H9 (cell line): ENCODE data around the gene EIF3A. TPM values are rescaled to one million over a fixed set of nuclear protein-coding genes. Genes with fewer than 3 reads are reported as not detected.

Source experiments
- DNase-seq: peaks from one replicate; pipeline ENCODE4 v3.0.0-alpha.2; 2017
- H2AFZ ChIP-seq: one replicate; pipeline ENCODE4 v1.6.1; 2013; ENCODE audit warnings: mild to moderate bottlenecking, low read length, control low read depth, moderate library complexity
- H2AK5ac ChIP-seq: 2 replicates; pipeline ENCODE4 v1.6.1; 2013; ENCODE audit warnings: low read length, control low read depth, mixed read lengths; ENCODE audit not compliant: insufficient read length
- H2BK120ac ChIP-seq: one replicate; pipeline ENCODE4 v1.6.1; 2013; ENCODE audit warnings: low read depth, mild to moderate bottlenecking, low read length, control low read depth, inconsistent platforms; ENCODE audit not compliant: poor library complexity, severe bottlenecking
- H2BK12ac ChIP-seq: 2 replicates; pipeline ENCODE4 v1.6.1; 2013; ENCODE audit warnings: low read length, control low read depth, mixed read lengths, low read depth; ENCODE audit not compliant: insufficient read length
- H2BK15ac ChIP-seq: 2 replicates; pipeline ENCODE4 v1.6.1; 2013; ENCODE audit warnings: low read depth, low read length, control low read depth
- H2BK20ac ChIP-seq: one replicate; pipeline ENCODE4 v1.6.1; 2013; ENCODE audit warnings: low read depth, mild to moderate bottlenecking, low read length, control low read depth, inconsistent platforms; ENCODE audit not compliant: poor library complexity, severe bottlenecking
- H2BK5ac ChIP-seq: 2 replicates; pipeline ENCODE4 v1.6.1; 2013; ENCODE audit warnings: low read length, control low read depth, mixed read lengths; ENCODE audit not compliant: insufficient read length
- H3K14ac ChIP-seq: 2 replicates; pipeline ENCODE4 v1.6.1; 2013; ENCODE audit warnings: low read length, control low read depth; ENCODE audit not compliant: insufficient read depth
- H3K18ac ChIP-seq: 2 replicates; pipeline ENCODE4 v1.6.1; 2013; ENCODE audit warnings: low read depth, mild to moderate bottlenecking, mixed read lengths, low read length, control low read depth; ENCODE audit not compliant: insufficient read length
- H3K23ac ChIP-seq: 2 replicates; pipeline ENCODE4 v1.6.1; 2013; ENCODE audit warnings: low read length, control low read depth, mixed read lengths, low read depth; ENCODE audit not compliant: insufficient read length
- H3K23me2 ChIP-seq: 2 replicates; pipeline ENCODE4 v1.6.1; 2013; ENCODE audit warnings: low read depth, mild to moderate bottlenecking, mixed read lengths, low read length, control low read depth; ENCODE audit not compliant: insufficient read length, poor library complexity, severe bottlenecking
- H3K27ac ChIP-seq: 2 replicates; pipeline ENCODE4 v1.5.1; 2013; ENCODE audit warnings: low read length, control low read depth, mixed read lengths, low read depth; ENCODE audit not compliant: insufficient read length
- H3K27me3 ChIP-seq: 2 replicates; pipeline ENCODE4 v1.6.1; 2013; ENCODE audit warnings: low read length, control low read depth, inconsistent platforms; ENCODE audit not compliant: insufficient read depth
- H3K4ac ChIP-seq: 2 replicates; pipeline ENCODE4 v1.6.1; 2013; ENCODE audit warnings: low read depth, mild to moderate bottlenecking, control low read depth, inconsistent platforms, low read length, moderate library complexity
- H3K4me1 ChIP-seq: 2 replicates; pipeline ENCODE4 v1.6.1; 2013; ENCODE audit warnings: low read length, control low read depth, inconsistent platforms; ENCODE audit not compliant: insufficient read depth
- H3K4me2 ChIP-seq: 2 replicates; pipeline ENCODE4 v1.6.1; 2013; ENCODE audit warnings: low read length, control low read depth, mixed read lengths; ENCODE audit not compliant: insufficient read length, insufficient read depth
- H3K56ac ChIP-seq: 2 replicates; pipeline ENCODE4 v1.6.1; 2013; ENCODE audit warnings: low read depth, mild to moderate bottlenecking, mixed read lengths, low read length, control low read depth; ENCODE audit not compliant: insufficient read length
- H3K79me1 ChIP-seq: 2 replicates; pipeline ENCODE4 v1.6.1; 2013; ENCODE audit warnings: low read depth, mild to moderate bottlenecking, moderate library complexity, low read length, control low read depth, inconsistent platforms; ENCODE audit not compliant: insufficient read depth, poor library complexity, severe bottlenecking
- H3K79me2 ChIP-seq: 2 replicates; pipeline ENCODE4 v1.6.1; 2013; ENCODE audit warnings: low read length, control low read depth, inconsistent platforms; ENCODE audit not compliant: insufficient read depth
- H3K9ac ChIP-seq: 2 replicates; pipeline ENCODE4 v1.6.1; 2013; ENCODE audit warnings: low read length, control low read depth, mixed read lengths; ENCODE audit not compliant: insufficient read length; ENCODE audit errors: extremely low read depth
- H3K9me3 ChIP-seq: one replicate; pipeline ENCODE4 v1.6.1; 2013; ENCODE audit warnings: low read depth, low read length, inconsistent platforms; ENCODE audit not compliant: control insufficient read depth
- H3T11ph ChIP-seq: one replicate; pipeline ENCODE4 v1.6.1; 2013; ENCODE audit warnings: mild to moderate bottlenecking, low read length, control low read depth, inconsistent platforms
- H4K20me1 ChIP-seq: one replicate; pipeline ENCODE4 v1.6.1; 2013; ENCODE audit not compliant: control insufficient read depth, insufficient read length, insufficient read depth
- H4K5ac ChIP-seq: 2 replicates; pipeline ENCODE4 v1.6.1; 2013; ENCODE audit warnings: low read depth, mild to moderate bottlenecking, mixed read lengths, low read length, control low read depth; ENCODE audit not compliant: insufficient read length
- H4K8ac ChIP-seq: replicated peaks from 2 replicates; pipeline ENCODE4 v1.6.1; 2013; ENCODE audit warnings: low read length, control low read depth, mixed read lengths, low read depth; ENCODE audit not compliant: insufficient read length
- H4K91ac ChIP-seq: 2 replicates; pipeline ENCODE4 v1.6.1; 2013; ENCODE audit warnings: low read depth, mild to moderate bottlenecking, moderate library complexity, mixed read lengths, low read length, control low read depth; ENCODE audit not compliant: insufficient read length
- H3K27ac Mint-ChIP-seq, 3 experiments: 2 replicates in 2 of 3; 3 replicates in 1 of 3; pipeline ENCODE4 v1.8.0; 2020 to 2021; ENCODE audit warnings: mixed read lengths in 3 of 3, mild to moderate bottlenecking in 1 of 3, moderate library complexity in 1 of 3
- H3K27me3 Mint-ChIP-seq: 2 replicates; pipeline ENCODE4 v1.8.0; 2021; ENCODE audit warnings: low read depth, mild to moderate bottlenecking, moderate library complexity, mixed read lengths
- H3K36me3 Mint-ChIP-seq, 3 experiments: 2 replicates in 2 of 3; 3 replicates in 1 of 3; pipeline ENCODE4 v1.8.0; 2020 to 2021; ENCODE audit warnings: low read depth in 3 of 3, mixed read lengths in 3 of 3; ENCODE audit not compliant: insufficient read depth in 1 of 3
- H3K4me1 Mint-ChIP-seq, 2 experiments: 2 replicates each; pipeline ENCODE4 v1.8.0; 2020; ENCODE audit warnings: mixed read lengths in 2 of 2
- H3K4me3 Mint-ChIP-seq, 2 experiments: 2 replicates in 1 of 2; 3 replicates in 1 of 2; pipeline ENCODE4 v1.8.0; 2020 to 2021; ENCODE audit warnings: mild to moderate bottlenecking in 2 of 2, mixed read lengths in 2 of 2, moderate library complexity in 1 of 2
- H3K9me3 Mint-ChIP-seq, 2 experiments: 2 replicates in 1 of 2; 3 replicates in 1 of 2; pipeline ENCODE4 v1.8.0; 2020; ENCODE audit warnings: mild to moderate bottlenecking in 2 of 2, mixed read lengths in 2 of 2, moderate library complexity in 1 of 2
- CTCF ChIP-seq: fragments of 200-600 bp; sonication (generic); conservative IDR thresholded peaks from 3 replicates; pipeline ENCODE4 v1.8.0; 2021; ENCODE audit warnings: antibody characterized with exemption, mild to moderate bottlenecking
- WGBS: extraction: QIAGEN DNeasy Blood & Tissue Kit; methylation state at CpG from one replicate; pipeline ENCODE4 v1.1.7; 2013; ENCODE audit warnings: missing lambda C conversion rate, low lambda C conversion rate, mixed read lengths; ENCODE audit not compliant: insufficient read length; ENCODE audit errors: extremely low coverage; 5-methylcytosine and 5-hydroxymethylcytosine counted together
- total RNA-seq: library from RNA; stranded (reverse); gene quantifications from 2 replicates; pipeline ENCODE4 v1.2.1, GENCODE V29; 2021

EIF3A gene
- total RNA-seq, 1 experiment from 2014 or later: 206 TPM

- peak; percentile 40 for DNase-seq
- Mint-ChIP-seq H3K27me3 (no peaks in the 10 kb centered on the region), H3K4me1 (peaks cover 18 to 25% of the 10 kb centered on the region in 2 experiments), H3K27ac (peak overlapping the region; percentile 80 to 99 (median 99)), H3K4me3 (peak overlapping the region; percentile 94 to 99), H3K9me3 (peaks cover 0 to 2% of the 10 kb centered on the region in 2 experiments; a peak in 2 of 5 replicates), H3K36me3 (peaks cover 20 to 34% (median 20%) of the 10 kb centered on the region in 3 experiments)
- peak overlapping the region; percentile 59; the same call in 1 of the 2 replicates for H3K4ac ChIP-seq
- no peak for TF ChIP-seq CTCF
- peak overlapping the region; percentile 88 for H3K4me2 ChIP-seq
- no peaks in the 10 kb centered on the region for H3K4me1 ChIP-seq
- no peaks in the 10 kb centered on the region for H4K20me1 ChIP-seq
- no peak overlapping the region for H2BK20ac ChIP-seq
- WGBS: no CpG with 5 or more reads among the region's 48 CpGs
- no peak overlapping the region for H2AFZ ChIP-seq
- no peak overlapping the region for H3T11ph ChIP-seq
- no peak overlapping the region for H3K56ac ChIP-seq
- no peak overlapping the region for H2BK120ac ChIP-seq
- H2BK15ac ChIP-seq: no peak overlapping the region
- H3K23me2 ChIP-seq: peaks cover 5% of the 10 kb centered on the region
- no peak overlapping the region for H3K27ac ChIP-seq
- H2AK5ac ChIP-seq: no peak overlapping the region
- no peaks in the 10 kb centered on the region for H3K27me3 ChIP-seq
- no peak overlapping the region for H4K8ac ChIP-seq
- H4K5ac ChIP-seq: no peak overlapping the region
- no peak overlapping the region for H2BK12ac ChIP-seq
- H3K9ac ChIP-seq: peak overlapping the region; percentile 94
- H3K18ac ChIP-seq: peak overlapping the region; percentile 84
- no peaks in the 10 kb centered on the region for H3K9me3 ChIP-seq
- no peaks in the 10 kb centered on the region for H3K79me1 ChIP-seq
- peaks cover 47% of the 10 kb centered on the region for H3K79me2 ChIP-seq
- peak overlapping the region; percentile 93 for H3K14ac ChIP-seq
- H2BK5ac ChIP-seq: no peak overlapping the region
- no peak overlapping the region for H3K23ac ChIP-seq
- H4K91ac ChIP-seq: peak overlapping the region; percentile 53
These were observed 757 bp downstream of the EIF3A start for GRCh38 chr10:119079599-119080520.
